Left ventricle myocardium superior (tissue), 1 donor: Measurements from ENCODE around the gene ACTBL2. TPM values are rescaled to one million over a fixed set of nuclear protein-coding genes. Genes with fewer than 3 reads are reported as not detected.

Experiments
- ATAC-seq: fragments of 200-7000 bp; cut with Tn5 transposase; one replicate; pipeline ENCODE4 v1.9.1; 2020; ENCODE audit warnings: mild to moderate bottlenecking, moderate library complexity
- DNase-seq: peaks from one replicate; pipeline ENCODE4 v3.0.0-alpha.2; 2020
- intact Hi-C: fragments of 100-400 bp; cut with micrococcal nuclease; formaldehyde crosslinking; loops from one replicate; pipeline ENCODE4 v1.11.0; 2022
- total RNA-seq: library from RNA; stranded (reverse); fragmentation: NEBNext Ultra II Directional; extraction: Animal tissue kit (Norgen Biotek cat#: 25700); gene quantifications from one replicate; pipeline ENCODE4 v1.2.1, GENCODE V29; 2021
- donor health status: DM: no; HTN: yes; CAD: no; lungs with severe emphysema.

ACTBL2 gene
- total RNA-seq, 1 donor from 2014 or later, result not detected

DNA sequence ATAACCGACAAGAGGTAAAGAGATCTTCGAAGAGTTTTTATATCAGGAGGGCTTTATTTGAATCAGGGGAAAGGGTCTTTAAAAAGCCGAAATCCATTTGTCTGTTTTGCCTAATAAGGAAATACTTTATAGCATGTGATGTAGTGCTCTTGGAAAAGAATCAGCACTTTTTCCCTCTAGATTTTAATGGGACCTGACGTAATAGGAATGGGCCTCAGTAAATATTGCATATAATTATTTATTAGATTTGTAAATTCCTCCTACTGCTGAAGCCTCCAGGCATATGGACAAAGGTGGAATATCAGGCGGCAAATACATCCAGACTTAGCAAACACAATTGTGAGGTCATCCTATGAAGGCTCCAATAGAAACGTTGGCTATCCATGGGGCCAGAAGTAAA, 50.9 kb downstream of the ACTBL2 start:
- intact Hi-C loops, result no loop called here
- no peak for DNase-seq

More for the DNA sequence above, 50.9 kb downstream of the ACTBL2 start:
- ATAC-seq, result no peak
